ENCODE data around the gene HSPA12A.

The HSPA12A gene

DNA sequence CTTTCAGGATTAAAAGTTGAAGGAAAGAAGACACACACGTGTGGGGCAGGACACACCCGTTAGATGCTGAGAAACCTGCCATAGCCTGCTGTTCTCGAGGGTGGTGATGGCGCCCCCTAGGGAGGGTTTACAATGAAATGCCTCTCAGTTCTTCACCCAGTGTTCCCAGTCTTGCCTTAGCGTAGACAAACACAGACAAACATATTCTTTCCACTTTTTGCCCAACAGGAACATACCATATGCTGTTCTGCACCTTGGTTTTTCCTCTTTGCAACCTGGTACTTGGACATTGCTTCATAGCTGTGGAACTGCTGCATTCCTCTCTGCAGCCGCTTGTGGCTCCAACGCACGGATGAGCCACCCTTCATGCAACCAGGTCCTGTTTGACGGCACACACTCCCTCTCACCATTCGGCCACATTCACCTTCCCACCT, 23.3 kb upstream of the HSPA12A start:
- Histone ChIP-seq H3K9me3 (replicated peaks; ENCODE audit: insufficient read depth, low read length) (no peaks in the 10 kb centered on the region), H3K9ac (ENCODE audit: low read length) (no peak overlapping the region), H3K4me2 (ENCODE audit: low read depth, low read length) (no peak overlapping the region), H3K79me2 (ENCODE audit: low read length) (no peaks in the 10 kb centered on the region), H3K4me3 (ENCODE audit: low read length) (no peak overlapping the region), H2AFZ (ENCODE audit: low read length) (no peak overlapping the region), H3K9me2 (replicated peaks; ENCODE audit: insufficient read depth, low read length) (no peaks in the 10 kb centered on the region), H3K27ac (ENCODE audit: low read length) (no peak overlapping the region), H4K20me1 (ENCODE audit: insufficient read depth, low read length) (no peaks in the 10 kb centered on the region), H3K4me1 (ENCODE audit: low read length) (no peaks in the 10 kb centered on the region), H3F3A (ENCODE audit: insufficient read depth, low read length) (no peaks in the 10 kb centered on the region), H3K36me3 (replicated peaks; ENCODE audit: insufficient read depth, low read length) (no peaks in the 10 kb centered on the region), H3K27me3 (replicated peaks; ENCODE audit: insufficient read depth, low read length) (no peaks in the 10 kb centered on the region)
- DNase-seq, result peak; percentile 44
- TF ChIP-seq EZH2 (optimal IDR thresholded peaks at IDR 0.05; ENCODE audit: low read depth, low read length) (no peak), EZH2phosphoT487 (IDR thresholded peaks at IDR 0.05; ENCODE audit: low read length) (no peak)
- TF ChIP-seq, protein P1, sequence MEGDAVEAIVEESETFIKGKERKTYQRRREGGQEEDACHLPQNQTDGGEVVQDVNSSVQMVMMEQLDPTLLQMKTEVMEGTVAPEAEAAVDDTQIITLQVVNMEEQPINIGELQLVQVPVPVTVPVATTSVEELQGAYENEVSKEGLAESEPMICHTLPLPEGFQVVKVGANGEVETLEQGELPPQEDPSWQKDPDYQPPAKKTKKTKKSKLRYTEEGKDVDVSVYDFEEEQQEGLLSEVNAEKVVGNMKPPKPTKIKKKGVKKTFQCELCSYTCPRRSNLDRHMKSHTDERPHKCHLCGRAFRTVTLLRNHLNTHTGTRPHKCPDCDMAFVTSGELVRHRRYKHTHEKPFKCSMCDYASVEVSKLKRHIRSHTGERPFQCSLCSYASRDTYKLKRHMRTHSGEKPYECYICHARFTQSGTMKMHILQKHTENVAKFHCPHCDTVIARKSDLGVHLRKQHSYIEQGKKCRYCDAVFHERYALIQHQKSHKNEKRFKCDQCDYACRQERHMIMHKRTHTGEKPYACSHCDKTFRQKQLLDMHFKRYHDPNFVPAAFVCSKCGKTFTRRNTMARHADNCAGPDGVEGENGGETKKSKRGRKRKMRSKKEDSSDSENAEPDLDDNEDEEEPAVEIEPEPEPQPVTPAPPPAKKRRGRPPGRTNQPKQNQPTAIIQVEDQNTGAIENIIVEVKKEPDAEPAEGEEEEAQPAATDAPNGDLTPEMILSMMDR (IDR thresholded peaks at IDR 0.05; ENCODE audit: low read length), result peak; percentile 60

DNA sequence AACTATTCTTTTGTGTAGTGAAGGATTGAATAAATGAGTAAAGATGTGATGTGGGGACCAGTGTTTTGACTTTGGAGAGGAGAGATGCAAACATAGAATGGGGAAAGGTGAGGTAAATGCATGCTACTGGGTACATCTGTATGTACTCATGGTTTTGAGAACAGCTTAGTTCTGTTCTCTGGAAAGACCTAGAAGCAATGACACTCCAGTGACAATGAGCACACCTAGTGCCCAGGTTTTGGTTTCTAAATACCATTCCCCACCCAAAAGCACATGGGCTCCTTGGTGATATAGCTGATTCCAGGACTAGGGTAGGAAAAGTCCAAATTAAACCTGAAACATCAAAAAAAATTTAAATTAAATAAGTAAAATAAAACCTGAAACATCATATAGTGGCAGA, 22.6 kb upstream of the HSPA12A start:
- H3K36me3 ChIP-seq (replicated peaks; ENCODE audit: insufficient read depth, low read length), result no peaks in the 10 kb centered on the region
- H4K20me1 ChIP-seq (ENCODE audit: insufficient read depth, low read length), result no peaks in the 10 kb centered on the region
- no peak overlapping the region for H3K4me2 ChIP-seq (ENCODE audit: low read depth, low read length)
- TF ChIP-seq EZH2phosphoT487 (IDR thresholded peaks at IDR 0.05; ENCODE audit: low read length) (no peak), EZH2 (optimal IDR thresholded peaks at IDR 0.05; ENCODE audit: low read depth, low read length) (no peak)
- TF ChIP-seq, protein P1 (IDR thresholded peaks at IDR 0.05; ENCODE audit: low read length), result no peak
- H3K9ac ChIP-seq (ENCODE audit: low read length), result no peak overlapping the region
- H2AFZ ChIP-seq (ENCODE audit: low read length), result no peak overlapping the region
- H3K27ac ChIP-seq (ENCODE audit: low read length), result no peak overlapping the region
- DNase-seq, result no peak
- no peaks in the 10 kb centered on the region for H3K9me2 ChIP-seq (replicated peaks; ENCODE audit: insufficient read depth, low read length)
- H3F3A ChIP-seq (ENCODE audit: insufficient read depth, low read length), result no peaks in the 10 kb centered on the region
- no peaks in the 10 kb centered on the region for H3K79me2 ChIP-seq (ENCODE audit: low read length)
- H3K4me1 ChIP-seq (ENCODE audit: low read length), result no peaks in the 10 kb centered on the region
- no peaks in the 10 kb centered on the region for H3K27me3 ChIP-seq (replicated peaks; ENCODE audit: insufficient read depth, low read length)
- no peak overlapping the region for H3K4me3 ChIP-seq (ENCODE audit: low read length)
- no peaks in the 10 kb centered on the region for H3K9me3 ChIP-seq (replicated peaks; ENCODE audit: insufficient read depth, low read length)

DNA sequence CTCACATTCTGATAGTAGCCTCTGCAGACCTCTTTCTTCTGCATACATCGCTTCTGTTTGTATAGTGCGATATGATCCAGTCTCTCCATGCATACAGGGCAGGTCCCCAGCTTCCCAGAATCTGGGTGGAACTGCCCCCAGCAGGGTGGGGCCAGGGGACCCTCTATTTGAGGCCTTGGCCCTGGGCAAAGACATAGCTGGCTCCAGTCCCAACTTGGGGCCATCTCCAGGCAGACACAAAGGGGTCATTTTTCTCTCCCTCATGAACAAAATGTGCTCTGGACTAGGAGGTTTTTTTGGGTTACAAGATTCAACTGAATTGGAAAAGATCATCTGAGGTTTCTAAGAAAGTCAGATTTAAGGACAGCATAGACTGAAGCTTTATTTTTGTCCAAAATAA, 21.1 kb upstream of the HSPA12A start:
- H3K27me3 ChIP-seq (replicated peaks; ENCODE audit: insufficient read depth, low read length), result no peaks in the 10 kb centered on the region
- H3K9me3 ChIP-seq (replicated peaks; ENCODE audit: insufficient read depth, low read length), result no peaks in the 10 kb centered on the region
- no peak overlapping the region for H3K4me3 ChIP-seq (ENCODE audit: low read length)
- no peak overlapping the region for H3K27ac ChIP-seq (ENCODE audit: low read length)
- H3K79me2 ChIP-seq (ENCODE audit: low read length), result no peaks in the 10 kb centered on the region
- no peak for TF ChIP-seq EZH2phosphoT487 (IDR thresholded peaks at IDR 0.05; ENCODE audit: low read length)
- TF ChIP-seq, protein P1 (IDR thresholded peaks at IDR 0.05; ENCODE audit: low read length), result no peak
- TF ChIP-seq EZH2 (optimal IDR thresholded peaks at IDR 0.05; ENCODE audit: low read depth, low read length), result no peak
- DNase-seq, result no peak
- no peaks in the 10 kb centered on the region for H3K4me1 ChIP-seq (ENCODE audit: low read length)
- no peak overlapping the region for H3K4me2 ChIP-seq (ENCODE audit: low read depth, low read length)
- H3K9ac ChIP-seq (ENCODE audit: low read length), result no peak overlapping the region
- H3K36me3 ChIP-seq (replicated peaks; ENCODE audit: insufficient read depth, low read length), result no peaks in the 10 kb centered on the region
- no peaks in the 10 kb centered on the region for H3K9me2 ChIP-seq (replicated peaks; ENCODE audit: insufficient read depth, low read length)
- H3F3A ChIP-seq (ENCODE audit: insufficient read depth, low read length), result no peaks in the 10 kb centered on the region
- H2AFZ ChIP-seq (ENCODE audit: low read length), result no peak overlapping the region
- H4K20me1 ChIP-seq (ENCODE audit: insufficient read depth, low read length), result no peaks in the 10 kb centered on the region

All from MM.1S (cell line).